HG03060 (cell line): Measurements from ENCODE around the gene C17orf107.

Source experiments
- ATAC-seq: cut with Tn5 transposase; IDR thresholded peaks from one replicate; pipeline ENCODE4 v1.9.1; 2021; ENCODE audit warnings: low read depth, moderate number of reproducible peaks; ENCODE audit not compliant: unreplicated experiment

C17orf107 gene

GRCh38 chr17:4947010-4947410 is 47.7 kb downstream of the C17orf107 start:
- ATAC-seq = no peak

GRCh38 chr17:4947411-4948165 is 48.3 kb downstream of the C17orf107 start:
- ATAC-seq = no peak

GRCh38 chr17:4948166-4948930 is 49.0 kb downstream of the C17orf107 start, which contains the start of gene PFN1:
PFN1 (minus strand) TSS chr17:4948530; CDS start chr17:4948394, 136 bp downstream.
- no peak for ATAC-seq

GRCh38 chr17:4948931-4949320 is 49.6 kb downstream of the C17orf107 start:
- no peak for ATAC-seq

GRCh38 chr17:4949321-4950074 is 50.2 kb downstream of the C17orf107 start:
- ATAC-seq = peak; percentile 29

GRCh38 chr17:4950075-4950745 is 50.9 kb downstream of the C17orf107 start:
- no peak for ATAC-seq

- ATAC-seq = no peak
These were observed 51.4 kb downstream of the C17orf107 start, which contains the start of gene ENO3 for GRCh38 chr17:4950746-4951204. ENO3 (plus strand) TSS chr17:4951119; CDS start chr17:4951830, 711 bp downstream.

GRCh38 chr17:4951486-4951885 is 52.1 kb downstream of the C17orf107 start:
- ATAC-seq = no peak
